Occipital lobe (tissue), 2 donors: Measurements from ENCODE around the gene SYNPR. TPM values are rescaled to one million over a fixed set of nuclear protein-coding genes. Genes with fewer than 3 reads are reported as not detected.

ENCODE experiments used
- DNase-seq: peaks from one replicate; lab custom pipeline; 2025; lab: John Stamatoyannopoulos, UW
- total RNA-seq: library from RNA; depleted of rRNA; stranded (reverse); fragments of >200 nt; gene quantifications from one replicate; pipeline ENCODE4 v1.2.3, GENCODE V29; 2014

Gene SYNPR
- total RNA-seq, 1 donor from 2014 or later, result 56.5 TPM

- DNase-seq, result no peak
Measured at GRCh38 chr3:63384382-63384781, 106.3 kb downstream of the SYNPR start.

DNA sequence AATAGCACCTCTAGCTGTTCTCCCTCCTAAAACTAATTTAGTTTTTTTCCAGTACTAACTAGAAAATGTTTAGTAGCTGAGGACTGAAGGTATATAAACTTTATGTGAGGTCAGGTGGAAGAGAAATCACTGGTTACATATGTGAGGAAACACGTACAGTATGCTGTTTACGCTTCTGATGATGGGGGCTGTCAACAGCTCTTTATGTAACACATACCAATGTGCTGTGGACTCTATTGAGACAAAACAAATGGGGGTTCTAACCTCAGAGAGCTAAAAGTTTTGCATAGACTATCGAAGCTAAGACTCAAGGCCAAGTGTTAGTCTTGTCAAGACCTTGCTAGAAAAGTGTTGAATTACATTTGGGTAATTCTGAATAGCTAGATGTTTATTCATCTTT lies 107.5 kb downstream of the SYNPR start:
- no peak for DNase-seq

GRCh38 chr3:63386568-63386967 lies 108.5 kb downstream of the SYNPR start:
- DNase-seq, result no peak

DNA sequence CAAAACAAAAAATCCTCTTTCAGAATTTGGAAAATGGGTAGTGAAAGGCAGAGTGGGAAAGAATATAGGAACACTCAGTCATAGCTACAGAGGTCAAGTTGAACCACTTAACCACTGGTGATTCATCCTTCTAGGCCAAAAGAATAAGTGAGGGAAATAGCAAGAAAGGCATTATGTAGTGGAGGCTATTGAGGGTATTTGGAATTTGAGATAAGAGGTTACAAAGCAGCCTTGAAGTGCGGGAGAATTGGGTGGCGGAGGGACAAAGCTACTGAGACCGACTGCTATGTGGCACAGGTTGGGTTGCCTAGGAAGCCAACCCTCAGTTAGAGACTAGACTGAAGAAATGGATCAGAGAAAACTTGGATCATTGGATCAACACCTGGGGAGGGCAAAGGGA lies 109.5 kb downstream of the SYNPR start:
- no peak for DNase-seq

DNA sequence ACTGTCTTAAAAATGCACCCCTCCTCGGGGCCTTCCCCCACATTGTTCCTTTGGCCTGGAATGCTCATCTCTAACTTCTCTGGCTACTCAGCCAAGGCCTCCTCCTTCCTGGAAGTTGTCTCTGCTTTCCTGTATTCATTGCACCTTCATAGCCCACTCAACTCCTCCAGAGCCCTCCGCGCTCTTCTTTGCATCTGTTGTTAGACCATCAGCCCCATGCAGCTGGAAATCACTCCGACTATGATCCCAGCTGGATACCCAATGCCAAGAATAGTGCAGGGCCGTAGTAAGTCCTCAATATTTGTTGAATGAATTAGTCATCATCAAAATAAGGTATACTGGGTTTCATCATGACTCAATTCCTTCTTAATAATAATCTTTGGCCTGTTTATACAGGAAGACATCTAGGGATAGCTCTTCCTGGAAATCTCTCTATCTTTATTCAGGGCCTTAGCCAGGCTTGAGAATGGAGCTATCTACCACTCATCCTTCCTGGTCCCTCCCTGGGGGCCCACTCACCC lies 112.7 kb downstream of the SYNPR start:
- no peak for DNase-seq

GRCh38 chr3:63395960-63396359 lies 117.9 kb downstream of the SYNPR start:
- no peak for DNase-seq

GRCh38 chr3:63400246-63400860 lies 122.2 kb downstream of the SYNPR start:
- DNase-seq, result no peak

GRCh38 chr3:63405882-63406281 lies 127.8 kb downstream of the SYNPR start:
- no peak for DNase-seq

GRCh38 chr3:63413523-63413922 lies 135.4 kb downstream of the SYNPR start:
- DNase-seq, result no peak

- no peak for DNase-seq
Measured at GRCh38 chr3:63414607-63415006, 136.5 kb downstream of the SYNPR start.

DNA sequence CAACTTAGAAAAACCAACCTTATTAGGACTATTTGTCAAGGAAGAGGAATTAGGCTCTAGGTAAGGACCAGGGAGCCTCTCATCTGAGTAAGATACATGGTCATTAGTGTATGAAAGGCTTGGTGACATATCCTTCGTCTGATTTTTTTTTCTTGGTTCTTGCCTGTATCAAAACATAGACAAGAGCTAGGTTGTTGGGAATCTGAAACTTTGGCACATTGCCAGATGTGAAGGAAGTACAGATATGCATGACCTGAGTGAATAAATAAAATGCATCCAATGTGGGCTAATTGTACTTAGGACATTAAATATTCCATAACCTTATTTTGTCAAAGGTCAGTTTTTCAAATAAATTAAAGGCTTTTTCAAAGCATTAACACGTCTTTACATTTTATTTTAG lies 151.8 kb downstream of the SYNPR start:
- DNase-seq, result no peak

GRCh38 chr3:63430875-63431274 lies 152.8 kb downstream of the SYNPR start:
- DNase-seq, result no peak

DNA sequence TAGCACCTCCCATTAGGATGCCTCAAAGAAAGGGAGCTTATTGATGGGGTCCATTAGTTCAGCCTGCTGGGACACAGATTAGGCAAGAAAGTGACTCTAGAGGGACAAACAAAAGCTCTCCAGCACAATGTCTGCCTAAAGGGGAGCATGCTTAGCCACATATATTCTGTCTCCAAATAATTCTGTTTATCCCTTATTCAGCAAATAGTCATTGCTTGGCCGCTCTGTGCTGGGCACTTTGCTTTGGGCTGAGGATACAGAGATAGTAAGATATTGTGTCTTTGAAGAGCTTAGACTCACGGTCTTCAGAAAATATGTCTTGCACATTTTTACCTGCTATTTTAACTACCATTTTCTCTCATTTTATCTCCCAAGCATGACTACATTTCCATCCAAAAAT lies 159.8 kb downstream of the SYNPR start:
- DNase-seq, result no peak

DNA sequence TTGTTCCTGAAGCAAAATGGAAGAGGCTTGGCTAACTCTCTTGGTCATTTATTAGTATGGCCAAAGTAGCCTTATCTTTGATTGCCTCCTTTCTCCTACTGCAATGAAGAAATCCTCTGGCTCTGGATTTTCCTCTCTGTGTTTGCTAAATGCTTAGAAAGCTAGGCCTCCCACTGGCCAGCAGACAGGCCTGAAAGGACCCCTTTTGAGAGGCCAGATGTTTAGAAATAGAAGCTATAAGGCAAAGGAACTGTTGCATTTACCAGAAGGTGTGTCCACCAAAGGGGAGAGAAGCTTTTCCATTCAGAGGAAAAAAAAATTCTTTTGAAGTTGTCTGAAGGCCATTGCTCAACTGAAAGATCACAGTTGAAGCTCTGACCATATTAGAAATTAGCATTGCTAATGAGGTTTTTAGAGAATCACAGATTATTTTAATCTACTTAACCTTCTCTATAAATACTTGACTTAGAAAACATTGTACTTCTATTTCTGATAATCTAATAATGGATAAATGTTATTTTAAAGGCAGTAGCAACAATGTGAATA lies 160.8 kb downstream of the SYNPR start:
- no peak for DNase-seq

- no peak for DNase-seq
Measured at GRCh38 chr3:63441262-63441661, 163.2 kb downstream of the SYNPR start.

DNA sequence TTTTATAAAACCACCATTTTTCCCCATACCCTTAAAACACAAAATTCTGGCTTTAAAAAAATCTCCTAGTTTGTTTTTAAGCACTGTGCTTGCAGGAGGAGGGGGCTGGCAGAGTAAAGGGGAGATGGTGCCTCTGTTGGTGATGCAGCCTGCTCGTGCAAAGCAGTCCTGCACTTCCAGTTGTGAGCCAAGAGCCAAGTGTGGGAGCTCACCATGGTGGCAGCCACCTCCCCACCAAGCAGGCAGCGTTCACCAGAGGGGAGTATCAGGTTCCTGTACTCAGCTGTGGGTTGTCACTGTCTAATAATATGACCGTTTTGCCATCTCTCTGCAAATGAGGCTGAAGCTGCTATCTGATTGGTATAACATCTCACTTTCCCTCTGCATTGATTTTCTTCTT lies 164.8 kb downstream of the SYNPR start:
- no peak for DNase-seq

GRCh38 chr3:63450023-63450422 lies 171.9 kb downstream of the SYNPR start:
- no peak for DNase-seq

DNA sequence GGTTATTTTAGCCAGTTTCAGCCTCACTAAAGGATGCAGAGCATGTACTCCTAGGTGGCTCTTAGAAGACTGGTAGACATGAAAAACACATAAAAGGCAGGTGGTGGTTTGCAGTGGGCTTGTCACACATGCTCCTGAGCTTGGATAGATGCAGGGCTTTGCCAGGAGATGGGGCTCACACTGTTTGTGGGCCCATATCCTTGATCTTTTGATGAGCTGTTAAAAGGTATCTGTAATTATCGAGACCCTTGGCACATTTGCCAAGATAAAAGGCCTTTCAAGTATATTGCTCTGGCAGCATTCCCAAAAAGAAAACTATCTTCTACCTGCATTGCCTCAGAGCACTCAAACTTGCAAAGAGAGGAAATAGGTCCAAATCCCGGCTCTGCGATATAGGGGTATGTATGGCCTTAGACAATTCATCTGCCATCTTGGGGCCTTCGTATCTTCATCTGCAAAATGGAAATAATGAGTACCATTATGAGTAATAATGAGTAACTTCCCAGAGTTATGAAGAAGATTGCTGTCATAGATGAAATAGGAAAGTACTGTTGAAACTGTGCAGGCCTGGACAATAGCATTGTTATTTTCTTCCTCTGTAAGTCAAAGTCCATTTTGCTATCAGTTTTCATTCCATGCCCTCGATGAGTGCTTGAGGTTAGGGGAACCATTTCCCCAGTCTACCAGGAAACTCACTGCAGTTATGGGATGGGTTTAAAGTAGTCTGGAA lies 172.7 kb downstream of the SYNPR start:
- no peak for DNase-seq

DNA sequence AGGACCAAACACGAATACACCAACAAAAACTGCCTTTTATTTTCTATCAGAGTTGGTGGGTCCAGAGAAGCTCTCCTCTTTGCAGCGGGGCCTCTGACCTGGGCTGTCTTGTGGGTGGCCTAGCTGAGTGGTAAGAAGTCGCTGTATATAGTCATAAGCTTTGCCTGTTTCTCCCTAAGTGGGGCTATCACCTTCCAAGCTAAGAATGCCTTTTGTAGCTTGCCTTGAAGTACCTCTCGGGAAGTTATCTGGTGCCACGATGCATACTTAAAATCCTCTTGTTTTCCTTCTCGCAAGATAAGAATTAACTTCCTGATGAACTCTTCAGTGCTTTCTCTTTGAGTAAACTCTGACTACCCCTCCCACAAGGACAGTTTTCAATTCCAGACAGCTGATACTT lies 178.8 kb downstream of the SYNPR start:
- DNase-seq, result no peak

DNA sequence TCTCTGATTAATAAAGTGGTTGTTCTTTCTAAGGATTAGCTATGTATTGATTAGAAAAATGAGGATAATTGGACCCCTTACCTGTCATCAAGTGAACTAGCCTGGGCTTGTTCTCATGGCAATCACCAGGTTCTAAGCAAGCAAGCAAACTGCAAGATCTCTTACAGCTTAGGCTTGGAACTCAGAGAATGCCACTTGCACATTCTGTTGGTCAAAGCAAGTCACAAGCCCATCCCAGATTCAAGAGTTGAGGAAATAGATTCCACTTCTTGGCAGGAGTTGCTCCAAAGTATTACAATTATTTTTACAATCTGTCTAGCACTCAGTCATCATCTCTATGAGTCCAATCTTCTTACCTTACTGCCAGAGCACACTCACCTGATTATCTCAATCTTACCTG lies 180.3 kb downstream of the SYNPR start:
- DNase-seq, result no peak

DNA sequence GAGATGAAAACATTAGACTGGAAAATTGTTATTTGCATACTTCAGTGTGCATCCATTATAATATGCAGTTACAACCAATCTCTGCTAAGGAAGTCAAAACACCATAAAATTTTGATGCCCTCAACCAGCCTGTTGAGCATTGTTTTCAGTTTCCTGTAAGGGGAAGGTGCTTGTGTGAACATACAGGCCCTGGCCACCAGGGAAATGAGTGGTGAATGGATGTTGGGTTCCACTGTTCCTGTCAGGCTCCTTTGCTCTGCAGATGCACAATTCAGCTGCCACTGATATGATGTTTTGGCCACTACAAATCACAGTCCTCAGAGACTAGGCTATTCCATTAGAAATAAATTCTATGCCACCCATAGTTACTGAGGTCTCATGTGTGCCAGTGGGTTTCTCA lies 184.6 kb downstream of the SYNPR start:
- no peak for DNase-seq

- DNase-seq, result no peak
Measured at GRCh38 chr3:63467392-63467791, 189.3 kb downstream of the SYNPR start.

GRCh38 chr3:63470745-63471144 lies 192.6 kb downstream of the SYNPR start:
- no peak for DNase-seq
